Skeletal muscle satellite cell (primary cell): ENCODE results near the gene LRRC46.

Experiments
- H3K27me3 ChIP-seq: 2 replicates; pipeline ENCODE4 v1.7.0; 2013; ENCODE audit warnings: low read length; ENCODE audit not compliant: control insufficient read depth, insufficient read depth
- H3K36me3 ChIP-seq: 2 replicates; pipeline ENCODE4 v1.7.0; 2013; ENCODE audit warnings: mild to moderate bottlenecking, control low read depth, low read length; ENCODE audit not compliant: insufficient read depth
- H3K4me1 ChIP-seq: 2 replicates; pipeline ENCODE4 v1.7.0; 2013; ENCODE audit warnings: low read length; ENCODE audit not compliant: control insufficient read depth, insufficient read depth
- H3K4me2 ChIP-seq: 2 replicates; pipeline ENCODE4 v1.7.0; 2013; ENCODE audit warnings: mild to moderate bottlenecking, low read length
- H3K4me3 ChIP-seq: 2 replicates; pipeline ENCODE4 v1.7.0; 2013; ENCODE audit warnings: low read length
- H3K9ac ChIP-seq: 2 replicates; pipeline ENCODE4 v1.7.0; 2013; ENCODE audit warnings: mild to moderate bottlenecking, low read depth, low read length, moderate library complexity
- H3K9me3 ChIP-seq: replicated peaks from 2 replicates; pipeline ENCODE4 v1.7.0; 2013; ENCODE audit warnings: mild to moderate bottlenecking, control low read depth, low read length

LRRC46 gene

DNA sequence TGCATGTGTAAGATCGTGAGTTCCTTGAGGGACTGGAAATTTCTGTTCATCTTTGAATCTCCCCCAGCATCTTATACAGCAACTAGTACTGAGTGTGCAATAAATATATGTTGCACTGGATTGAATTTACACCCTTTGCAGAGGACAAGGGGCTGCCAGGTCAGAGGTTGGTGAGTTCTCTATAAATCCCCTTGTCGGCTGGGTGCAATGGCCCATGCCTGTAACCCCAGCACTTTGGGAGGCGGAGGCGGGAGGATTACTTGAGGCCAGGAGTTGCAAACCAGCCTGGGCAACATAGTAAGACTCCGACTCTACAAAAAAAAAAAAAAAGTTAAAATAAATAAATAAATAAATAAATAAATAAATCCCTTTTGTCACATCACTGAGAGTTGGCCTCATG, 28.9 kb downstream of the LRRC46 start:
- Histone ChIP-seq H3K4me3 (no peak overlapping the region), H3K27me3 (peaks cover 18% of the 10 kb centered on the region), H3K9me3 (no peaks in the 10 kb centered on the region), H3K4me1 (peaks cover 27% of the 10 kb centered on the region), H3K9ac (no peak overlapping the region), H3K4me2 (no peak overlapping the region), H3K36me3 (no peaks in the 10 kb centered on the region)

DNA sequence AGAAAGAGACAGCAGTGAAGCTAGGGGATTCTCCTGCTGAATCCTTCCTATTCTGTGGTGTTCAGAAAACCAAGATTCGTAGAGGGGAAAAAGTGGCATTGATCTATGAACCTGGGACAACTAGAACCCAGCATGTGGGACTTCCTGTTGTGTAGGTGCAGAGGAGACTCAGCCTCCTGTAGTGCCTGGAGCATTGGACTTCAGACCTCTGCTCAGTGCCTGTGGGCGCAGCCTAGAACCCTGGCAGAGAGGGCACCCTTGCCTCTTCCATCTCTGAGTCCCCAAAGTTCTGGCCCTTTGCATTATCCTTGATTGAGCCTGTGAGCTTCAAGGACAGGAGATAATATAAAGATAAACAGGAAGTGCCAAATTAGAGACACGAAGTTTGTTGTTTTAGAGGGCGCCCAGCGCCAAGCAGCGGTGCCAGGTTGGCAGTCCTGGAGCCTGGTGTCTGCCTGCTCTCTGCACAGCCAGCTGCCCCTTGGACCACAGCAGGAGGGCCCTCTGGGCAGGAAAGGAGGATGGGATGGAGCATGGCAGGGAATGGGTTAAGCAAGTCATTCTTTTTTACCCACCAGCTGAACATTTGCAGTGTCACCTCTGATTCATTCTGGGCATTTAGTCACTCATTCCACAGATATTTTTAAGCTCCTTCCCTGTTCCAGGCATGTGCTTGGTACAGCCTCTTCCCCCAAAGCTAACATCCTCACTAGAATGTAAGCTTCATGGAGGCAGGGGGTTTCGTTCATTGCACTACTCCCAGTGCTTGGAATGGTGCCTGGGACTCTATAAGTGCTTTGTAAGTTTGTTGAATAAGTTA, 31.4 kb downstream of the LRRC46 start:
- H3K9ac ChIP-seq: peak overlapping the region; percentile 58
- H3K36me3 ChIP-seq: no peaks in the 10 kb centered on the region
- H3K27me3 ChIP-seq: peaks cover 5% of the 10 kb centered on the region
- peak overlapping the region; percentile 55 for H3K4me2 ChIP-seq
- H3K4me3 ChIP-seq: peak overlapping the region; percentile 6
- no peaks in the 10 kb centered on the region for H3K9me3 ChIP-seq
- peaks cover 21% of the 10 kb centered on the region for H3K4me1 ChIP-seq

DNA sequence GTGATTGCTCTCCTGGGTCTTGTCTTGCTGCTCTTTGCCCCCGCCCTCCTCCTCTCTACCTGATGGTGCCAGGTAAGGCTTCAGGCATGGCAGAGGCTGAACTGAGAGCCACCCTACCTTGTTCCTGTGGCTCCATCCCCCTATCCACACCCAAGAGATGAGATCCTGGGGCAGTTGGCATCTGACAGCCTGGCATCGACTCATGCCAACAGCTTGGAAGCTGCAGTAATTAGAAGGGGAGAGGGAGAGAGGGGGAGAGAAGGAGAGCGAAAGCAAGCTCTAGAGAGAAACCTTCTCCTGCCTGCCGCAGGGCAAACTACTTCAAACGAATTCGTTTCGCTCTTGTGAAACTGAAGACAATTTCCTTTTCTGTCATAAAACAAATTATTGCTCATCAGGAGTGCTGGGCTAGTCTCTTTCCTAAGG, 33.3 kb downstream of the LRRC46 start:
- peaks cover 21% of the 10 kb centered on the region for H3K4me1 ChIP-seq
- H3K9ac ChIP-seq: no peak overlapping the region
- peak overlapping the region; percentile 64 for H3K4me2 ChIP-seq
- no peaks in the 10 kb centered on the region for H3K9me3 ChIP-seq
- peaks cover 20% of the 10 kb centered on the region for H3K27me3 ChIP-seq
- no peak overlapping the region for H3K4me3 ChIP-seq
- H3K36me3 ChIP-seq: no peaks in the 10 kb centered on the region

DNA sequence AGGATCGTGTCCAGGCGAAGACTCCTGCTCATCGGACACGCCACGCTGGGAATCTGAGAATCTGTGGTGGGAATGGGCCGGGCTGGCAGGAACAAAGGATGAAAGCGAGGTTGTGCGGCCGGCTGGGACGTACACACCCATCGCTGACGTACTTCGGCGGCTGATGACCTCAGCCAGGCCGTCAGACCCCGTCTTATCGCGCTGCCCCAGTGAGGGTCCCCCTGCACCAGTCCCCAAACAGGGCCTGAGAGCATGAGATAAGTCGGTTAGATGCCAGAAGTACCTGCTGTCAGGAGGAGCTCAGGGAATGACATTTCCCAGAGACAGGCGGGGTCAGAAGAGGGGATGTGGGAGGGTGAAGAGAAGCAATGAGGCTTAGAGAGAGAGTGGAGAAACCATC, 35.5 kb downstream of the LRRC46 start:
- no peak overlapping the region for H3K9ac ChIP-seq
- H3K27me3 ChIP-seq: peaks cover 39% of the 10 kb centered on the region
- no peak overlapping the region for H3K4me2 ChIP-seq
- no peaks in the 10 kb centered on the region for H3K36me3 ChIP-seq
- H3K4me1 ChIP-seq: peaks cover 21% of the 10 kb centered on the region
- no peak overlapping the region for H3K4me3 ChIP-seq
- H3K9me3 ChIP-seq: no peaks in the 10 kb centered on the region

DNA sequence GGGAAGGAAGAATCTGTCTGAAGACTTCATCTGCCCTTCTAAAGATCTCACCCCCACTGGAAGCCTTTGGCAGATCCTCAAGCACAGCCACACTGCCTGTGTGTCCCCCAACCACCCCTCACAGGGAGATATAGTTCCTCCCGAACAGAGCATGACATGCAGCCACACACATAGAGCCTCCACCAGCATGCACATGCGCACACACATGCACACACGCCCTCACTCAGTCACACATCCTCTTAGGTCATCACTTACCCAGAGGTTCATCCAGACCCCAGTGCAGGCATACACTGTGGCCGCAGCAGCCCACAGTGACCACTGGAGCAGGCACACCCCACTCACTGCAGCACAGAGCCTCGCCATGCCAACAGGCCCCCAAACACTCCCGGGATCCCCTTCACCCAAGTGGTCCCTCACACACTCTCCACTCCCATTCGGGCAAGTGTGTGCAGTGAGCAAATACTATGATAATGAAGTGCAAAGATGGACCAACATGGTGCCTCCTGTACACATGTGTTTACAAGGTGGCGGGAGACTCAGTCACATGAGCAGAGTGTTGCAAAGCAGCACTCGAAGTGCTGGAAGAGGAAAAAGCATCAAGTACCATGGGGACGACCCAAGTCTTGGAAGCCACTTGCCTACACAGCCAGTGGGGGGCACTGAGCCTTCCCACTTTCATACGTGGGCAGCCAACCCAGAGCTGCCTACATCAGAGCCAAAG, 36.5 kb downstream of the LRRC46 start:
- no peaks in the 10 kb centered on the region for H3K36me3 ChIP-seq
- peaks cover 14% of the 10 kb centered on the region for H3K4me1 ChIP-seq
- no peak overlapping the region for H3K4me2 ChIP-seq
- H3K4me3 ChIP-seq: no peak overlapping the region
- H3K27me3 ChIP-seq: peaks cover 49% of the 10 kb centered on the region
- no peak overlapping the region for H3K9ac ChIP-seq
- H3K9me3 ChIP-seq: no peaks in the 10 kb centered on the region

DNA sequence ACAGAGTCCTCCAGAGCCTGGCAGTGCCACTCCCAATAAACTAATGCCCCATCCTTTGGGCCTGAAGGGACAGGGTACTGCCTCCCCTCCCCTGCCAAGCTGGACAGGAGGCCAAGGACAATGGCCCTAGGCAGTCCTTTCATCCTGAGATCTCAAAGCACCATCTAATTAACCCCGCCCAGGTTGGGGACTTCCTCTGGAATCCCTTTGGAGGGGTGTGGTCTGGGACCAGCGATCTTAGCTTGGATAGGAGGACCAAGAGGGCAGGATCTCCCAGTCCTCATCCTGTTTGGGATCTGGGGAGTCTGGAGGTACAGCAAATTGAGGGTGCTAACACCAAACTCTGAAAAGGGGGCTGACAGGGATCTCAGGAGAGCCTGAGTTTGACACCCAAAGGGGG, 37.6 kb downstream of the LRRC46 start:
- H3K4me1 ChIP-seq: peaks cover 10% of the 10 kb centered on the region
- H3K4me3 ChIP-seq: no peak overlapping the region
- H3K27me3 ChIP-seq: peaks cover 59% of the 10 kb centered on the region
- no peak overlapping the region for H3K4me2 ChIP-seq
- H3K9me3 ChIP-seq: no peaks in the 10 kb centered on the region
- no peaks in the 10 kb centered on the region for H3K36me3 ChIP-seq
- H3K9ac ChIP-seq: no peak overlapping the region

DNA sequence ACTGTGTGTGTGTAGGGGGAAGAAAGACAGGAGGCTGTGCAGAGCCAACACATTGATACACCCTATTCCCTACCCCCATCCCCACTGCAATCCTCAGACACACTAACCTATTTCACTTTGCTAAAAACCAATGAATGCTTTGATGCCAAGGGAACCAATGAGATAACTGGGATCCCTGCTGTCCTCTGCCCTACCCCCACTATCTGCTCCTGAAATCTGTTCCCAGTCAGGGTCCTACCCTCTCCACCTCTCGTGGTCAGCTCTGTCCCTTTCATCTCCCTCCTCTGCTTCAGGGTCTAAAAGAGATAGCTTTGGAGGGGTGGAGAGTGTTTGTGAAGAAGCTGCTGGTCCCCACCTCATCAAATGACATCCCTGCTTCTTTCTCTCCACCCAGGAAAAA, 38.6 kb downstream of the LRRC46 start:
- H3K27me3 ChIP-seq: peaks cover 68% of the 10 kb centered on the region
- no peak overlapping the region for H3K4me3 ChIP-seq
- peaks cover 3% of the 10 kb centered on the region for H3K4me1 ChIP-seq
- no peak overlapping the region for H3K9ac ChIP-seq
- H3K36me3 ChIP-seq: no peaks in the 10 kb centered on the region
- H3K4me2 ChIP-seq: no peak overlapping the region
- H3K9me3 ChIP-seq: no peaks in the 10 kb centered on the region

DNA sequence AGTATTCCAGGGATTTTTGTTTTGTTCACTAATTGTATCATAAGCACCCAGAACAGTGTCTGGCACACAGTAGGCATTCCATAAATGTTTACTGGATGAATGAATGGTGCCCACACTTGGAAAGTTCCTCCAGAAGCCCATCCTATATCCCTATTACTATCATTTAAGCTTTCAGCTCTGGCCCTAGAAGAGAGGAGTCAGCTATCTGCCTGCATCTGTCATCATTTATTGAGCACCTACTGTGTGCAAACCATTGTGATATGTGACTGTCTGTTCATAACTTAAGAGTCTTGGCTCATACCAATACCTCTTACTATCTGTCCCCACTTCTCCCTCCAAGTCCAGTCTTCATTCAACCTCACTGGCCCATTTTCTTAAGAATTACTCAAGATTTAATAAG, 39.6 kb downstream of the LRRC46 start:
- Histone ChIP-seq H3K4me2 (no peak overlapping the region), H3K9ac (no peak overlapping the region), H3K9me3 (no peaks in the 10 kb centered on the region), H3K36me3 (no peaks in the 10 kb centered on the region), H3K27me3 (peaks cover 74% of the 10 kb centered on the region), H3K4me3 (no peak overlapping the region), H3K4me1 (no peaks in the 10 kb centered on the region)

DNA sequence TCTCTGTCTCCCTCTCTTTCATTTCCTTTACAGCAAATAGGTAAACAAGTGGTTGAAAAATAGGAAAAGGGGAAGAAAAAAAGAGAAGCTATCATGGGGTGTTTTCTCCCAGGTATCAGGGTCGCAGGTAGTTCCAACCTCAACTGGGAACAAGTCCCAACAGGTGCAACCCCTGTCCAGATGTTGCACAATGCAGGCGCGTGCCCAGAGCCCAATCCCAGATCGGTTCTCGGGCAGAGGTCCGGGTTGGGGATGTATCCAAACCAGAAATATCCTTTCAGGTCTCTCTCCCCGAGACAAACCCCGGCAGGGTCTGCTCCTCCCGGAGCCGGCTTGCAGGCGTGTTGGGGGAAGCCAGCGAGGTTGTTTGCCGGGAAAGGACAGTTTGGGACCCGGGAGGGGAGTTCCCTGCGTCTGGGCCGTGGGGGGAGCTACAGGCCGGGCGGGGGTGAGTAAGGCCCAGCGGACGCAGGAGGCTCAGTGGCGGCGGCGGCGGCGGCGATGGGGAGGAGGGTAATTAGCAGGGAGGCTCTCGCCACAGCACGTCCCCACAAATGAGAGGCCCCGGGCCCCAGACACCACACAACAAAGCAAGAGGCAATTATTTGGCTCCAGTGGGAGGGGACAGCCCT, 40.7 kb downstream of the LRRC46 start:
- no peak overlapping the region for H3K4me3 ChIP-seq
- H3K9me3 ChIP-seq: no peaks in the 10 kb centered on the region
- no peaks in the 10 kb centered on the region for H3K36me3 ChIP-seq
- H3K4me1 ChIP-seq: no peaks in the 10 kb centered on the region
- H3K27me3 ChIP-seq: peaks cover 74% of the 10 kb centered on the region
- no peak overlapping the region for H3K4me2 ChIP-seq
- H3K9ac ChIP-seq: no peak overlapping the region

DNA sequence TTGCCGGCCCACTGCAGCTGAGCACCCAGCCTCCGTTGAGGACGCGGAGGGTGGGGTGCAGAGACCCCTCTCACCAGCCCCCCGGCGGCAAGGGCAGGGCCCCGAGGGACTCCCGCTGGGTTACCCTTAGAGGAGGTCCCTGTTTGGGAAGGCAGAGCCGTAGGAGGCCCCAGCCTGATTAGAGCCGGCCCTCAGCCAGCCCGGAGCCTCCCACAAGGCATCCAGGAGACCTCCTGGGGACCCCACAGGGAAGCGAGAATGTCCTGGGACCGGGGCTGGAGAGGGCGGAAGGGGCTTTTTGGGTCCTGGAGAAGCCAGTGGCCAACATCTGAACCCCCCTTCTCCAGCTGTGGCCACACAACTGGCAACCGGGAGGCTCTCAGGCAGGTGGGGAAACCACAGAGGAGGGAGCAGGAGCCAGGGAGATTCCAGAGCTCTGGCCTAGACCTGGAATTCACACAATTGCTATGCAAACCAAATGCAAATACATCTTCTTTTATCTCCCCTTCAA, 41.2 kb downstream of the LRRC46 start:
- Histone ChIP-seq H3K36me3 (no peaks in the 10 kb centered on the region), H3K4me3 (no peak overlapping the region), H3K9me3 (no peaks in the 10 kb centered on the region), H3K9ac (no peak overlapping the region), H3K4me2 (no peak overlapping the region), H3K4me1 (no peaks in the 10 kb centered on the region), H3K27me3 (peaks cover 75% of the 10 kb centered on the region)

DNA sequence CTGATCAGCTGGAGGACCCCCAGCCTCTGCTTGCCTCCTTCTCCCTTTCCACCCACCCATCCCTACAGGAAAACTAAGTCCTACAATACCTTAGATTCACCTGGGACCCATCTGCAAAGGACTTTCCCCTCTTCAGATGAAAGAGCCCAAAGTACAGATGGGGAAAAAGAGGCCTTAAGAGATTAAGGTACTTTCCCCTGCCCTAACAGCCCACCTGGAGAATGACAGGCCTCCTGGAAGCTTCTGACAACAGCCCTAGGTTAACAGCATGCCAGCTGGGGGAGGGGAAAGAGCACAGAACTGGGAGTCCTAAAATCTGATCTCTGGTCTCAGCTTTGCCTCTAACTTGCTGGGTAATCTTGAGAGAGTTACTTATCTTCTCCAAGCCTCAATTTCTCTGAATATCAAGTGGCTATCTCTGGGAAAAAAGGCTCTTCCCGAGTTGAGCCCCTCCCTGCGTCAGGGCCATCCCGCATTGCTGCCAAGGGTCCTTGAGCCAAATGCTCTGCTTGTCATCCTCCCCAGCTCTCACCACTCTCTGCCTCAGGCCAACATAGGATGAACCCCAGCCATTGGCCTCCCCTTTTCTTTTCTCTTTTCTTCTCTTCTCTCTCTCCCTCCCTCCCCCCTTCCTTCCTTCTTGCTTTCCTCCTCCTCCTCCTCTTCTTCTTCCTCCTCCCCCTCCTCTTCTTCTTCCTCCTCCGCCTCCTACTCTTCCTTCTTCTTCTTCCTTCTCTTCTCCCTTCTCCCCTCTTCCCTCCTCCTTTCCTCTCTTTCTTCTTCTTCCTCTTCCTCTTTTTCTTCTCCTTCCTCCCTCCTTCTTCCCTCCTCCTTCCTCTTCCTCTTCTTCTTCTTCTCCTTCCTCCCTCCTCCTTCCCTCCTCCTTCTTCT, 42.0 kb downstream of the LRRC46 start:
- no peaks in the 10 kb centered on the region for H3K36me3 ChIP-seq
- peaks cover 74% of the 10 kb centered on the region for H3K27me3 ChIP-seq
- H3K4me2 ChIP-seq: no peak overlapping the region
- no peaks in the 10 kb centered on the region for H3K9me3 ChIP-seq
- no peak overlapping the region for H3K4me3 ChIP-seq
- no peak overlapping the region for H3K9ac ChIP-seq
- H3K4me1 ChIP-seq: peaks cover 4% of the 10 kb centered on the region
